GM23338 (cell line): Measurements from ENCODE around the gene ZNF225. TPM values are rescaled to one million over a fixed set of nuclear protein-coding genes. Genes with fewer than 3 reads are reported as not detected.

ENCODE experiments used
- ATAC-seq: fragments of 200-7000 bp; cut with Tn5 transposase; 3 replicates; pipeline ENCODE4 v1.9.1; 2020
- DNase-seq: peaks from one replicate; pipeline ENCODE4 v3.0.0-alpha.2; 2015; ENCODE audit warnings: low spot score
- H2AFZ ChIP-seq: fragments of 200-600 bp; sonication (generic); 2 replicates; pipeline ENCODE4 v1.8.0; 2016; ENCODE audit warnings: antibody characterized with exemption, mild to moderate bottlenecking, moderate library complexity
- H3F3A ChIP-seq: fragments of 200-600 bp; sonication (generic); replicated peaks from 2 replicates; pipeline ENCODE4 v1.8.0; 2017; ENCODE audit warnings: antibody characterized with exemption, mixed run types, low read depth
- H3K27ac ChIP-seq: fragments of 200-600 bp; sonication (generic); 2 replicates; pipeline ENCODE4 v1.6.1; 2016; ENCODE audit warnings: low read depth
- H3K27me3 ChIP-seq: fragments of 200-600 bp; sonication (generic); 2 replicates; pipeline ENCODE4 v1.8.0; 2016; ENCODE audit warnings: mild to moderate bottlenecking, mixed run types, moderate library complexity; ENCODE audit not compliant: insufficient read depth
- H3K36me3 ChIP-seq: fragments of 200-600 bp; sonication (generic); 2 replicates; pipeline ENCODE4 v1.8.0; 2016; ENCODE audit warnings: mild to moderate bottlenecking; ENCODE audit not compliant: insufficient read depth
- H3K4me1 ChIP-seq: fragments of 200-600 bp; sonication (generic); 2 replicates; pipeline ENCODE4 v1.8.0; 2016; ENCODE audit warnings: mild to moderate bottlenecking, moderate library complexity; ENCODE audit not compliant: insufficient read depth
- H3K4me2 ChIP-seq: fragments of 200-600 bp; sonication (generic); 2 replicates; pipeline ENCODE4 v1.7.1; 2017; ENCODE audit warnings: mixed run types
- H3K4me3 ChIP-seq: fragments of 200-600 bp; sonication (generic); 2 replicates; pipeline ENCODE4 v1.6.1; 2016; ENCODE audit warnings: mixed run types
- H3K79me2 ChIP-seq: fragments of 200-600 bp; sonication (generic); replicated peaks from 2 replicates; pipeline ENCODE4 v1.8.0; 2017; ENCODE audit warnings: mild to moderate bottlenecking; ENCODE audit not compliant: insufficient read depth
- H3K9me2 ChIP-seq: fragments of 200-600 bp; sonication (generic); 2 replicates; pipeline ENCODE4 v1.8.0; 2017; ENCODE audit not compliant: insufficient read depth
- H4K20me1 ChIP-seq: fragments of 200-600 bp; sonication (generic); replicated peaks from 2 replicates; pipeline ENCODE4 v1.8.0; 2017; ENCODE audit warnings: mild to moderate bottlenecking; ENCODE audit not compliant: insufficient read depth
- H3K27ac Mint-ChIP-seq: 2 replicates; pipeline ENCODE4 v1.8.0; 2020; ENCODE audit warnings: inconsistent platforms, mild to moderate bottlenecking, moderate library complexity, mixed read lengths
- H3K27me3 Mint-ChIP-seq: 3 replicates; pipeline ENCODE4 v1.8.0; 2022; ENCODE audit warnings: low read depth, mild to moderate bottlenecking, moderate library complexity, mixed read lengths, inconsistent platforms; ENCODE audit not compliant: insufficient read depth, poor library complexity
- H3K36me3 Mint-ChIP-seq: 3 replicates; pipeline ENCODE4 v1.8.0; 2021; ENCODE audit warnings: low read depth, mild to moderate bottlenecking, inconsistent platforms, moderate library complexity, mixed read lengths
- H3K4me1 Mint-ChIP-seq: 3 replicates; pipeline ENCODE4 v1.8.0; 2020; ENCODE audit warnings: mild to moderate bottlenecking, inconsistent platforms, mixed read lengths
- H3K4me3 Mint-ChIP-seq: 3 replicates; pipeline ENCODE4 v1.8.0; 2021; ENCODE audit warnings: moderate library complexity, mild to moderate bottlenecking, inconsistent platforms, mixed read lengths
- H3K9me3 Mint-ChIP-seq: 3 replicates; pipeline ENCODE4 v1.8.0; 2020; ENCODE audit warnings: moderate library complexity, mild to moderate bottlenecking, inconsistent platforms, mixed read lengths
- CREB1 ChIP-seq: fragments of 250-450 bp; sonication (Bioruptor Pico); IDR thresholded peaks from 2 replicates; pipeline ENCODE4 v1.5.0; 2020; ENCODE audit warnings: low read depth, mild to moderate bottlenecking, moderate library complexity
- EZH2 ChIP-seq: fragments of 200-600 bp; sonication (generic); IDR thresholded peaks from one replicate; pipeline ENCODE4 v1.8.0; 2017; ENCODE audit warnings: antibody characterized with exemption, mild to moderate bottlenecking, low read depth; ENCODE audit not compliant: unreplicated experiment
- EZH2phosphoT487 ChIP-seq: fragments of 200-600 bp; sonication (generic); IDR thresholded peaks from one replicate; pipeline ENCODE4 v1.8.1; 2018; ENCODE audit warnings: antibody characterized with exemption; ENCODE audit not compliant: unreplicated experiment
- JUNB ChIP-seq: IDR thresholded peaks from one replicate; pipeline ENCODE4 v1.6.1; 2016; ENCODE audit warnings: antibody characterized with exemption; ENCODE audit not compliant: unreplicated experiment
- NANOG ChIP-seq: IDR thresholded peaks from 2 replicates; pipeline ENCODE4 v1.6.1; 2016; ENCODE audit warnings: antibody characterized with exemption, borderline replicate concordance
- POLR2AphosphoS5 ChIP-seq: IDR thresholded peaks from 2 replicates; pipeline ENCODE4 v1.6.1; 2016; ENCODE audit warnings: antibody characterized with exemption, low read depth
- STAT1 ChIP-seq: IDR thresholded peaks from one replicate; pipeline ENCODE4 v1.6.1; 2016; ENCODE audit warnings: antibody characterized with exemption; ENCODE audit not compliant: unreplicated experiment
- ZNF114 ChIP-seq: fragments of 250-450 bp; sonication (Bioruptor Pico); IDR thresholded peaks from 2 replicates; pipeline ENCODE4 v1.5.0; 2020; ENCODE audit warnings: mild to moderate bottlenecking, moderate library complexity
- ZNF331 ChIP-seq: fragments of 250-450 bp; sonication (Bioruptor Pico); IDR thresholded peaks from 2 replicates; pipeline ENCODE4 v1.5.0; 2020; ENCODE audit warnings: low read depth, mild to moderate bottlenecking, moderate library complexity
- ZNF462 ChIP-seq: fragments of 250-450 bp; sonication (Bioruptor Pico); IDR thresholded peaks from 2 replicates; pipeline ENCODE4 v1.5.0; 2020; ENCODE audit warnings: mild to moderate bottlenecking, moderate library complexity
- polyA plus RNA-seq: library from polyadenylated mRNA; unstranded; fragments of >200 nt; fragmentation: Nextera tagmentation; extraction: Ambion mirVana; gene quantifications from 2 replicates; pipeline ENCODE4 v1.2.1, GENCODE V29; 2016
- total RNA-seq: library from RNA; depleted of rRNA; stranded (reverse); fragments of >200 nt; shearing (Covaris generic); gene quantifications from 2 replicates; pipeline ENCODE4 v1.2.3, GENCODE V29; 2014
- TF ChIP-seq, protein P1 (sequence below): IDR thresholded peaks from one replicate; pipeline ENCODE4 v1.6.1; 2018; ENCODE audit warnings: antibody characterized with exemption; ENCODE audit not compliant: unreplicated experiment
- TF ChIP-seq, protein P2 (sequence below): IDR thresholded peaks from 2 replicates; pipeline ENCODE4 v1.6.1; 2016; ENCODE audit warnings: antibody characterized with exemption

The ZNF225 gene
- total and polyA plus RNA-seq, 2 experiments from 2014 or later, result 1.8 to 4.8 TPM

- TF ChIP-seq, protein P1, sequence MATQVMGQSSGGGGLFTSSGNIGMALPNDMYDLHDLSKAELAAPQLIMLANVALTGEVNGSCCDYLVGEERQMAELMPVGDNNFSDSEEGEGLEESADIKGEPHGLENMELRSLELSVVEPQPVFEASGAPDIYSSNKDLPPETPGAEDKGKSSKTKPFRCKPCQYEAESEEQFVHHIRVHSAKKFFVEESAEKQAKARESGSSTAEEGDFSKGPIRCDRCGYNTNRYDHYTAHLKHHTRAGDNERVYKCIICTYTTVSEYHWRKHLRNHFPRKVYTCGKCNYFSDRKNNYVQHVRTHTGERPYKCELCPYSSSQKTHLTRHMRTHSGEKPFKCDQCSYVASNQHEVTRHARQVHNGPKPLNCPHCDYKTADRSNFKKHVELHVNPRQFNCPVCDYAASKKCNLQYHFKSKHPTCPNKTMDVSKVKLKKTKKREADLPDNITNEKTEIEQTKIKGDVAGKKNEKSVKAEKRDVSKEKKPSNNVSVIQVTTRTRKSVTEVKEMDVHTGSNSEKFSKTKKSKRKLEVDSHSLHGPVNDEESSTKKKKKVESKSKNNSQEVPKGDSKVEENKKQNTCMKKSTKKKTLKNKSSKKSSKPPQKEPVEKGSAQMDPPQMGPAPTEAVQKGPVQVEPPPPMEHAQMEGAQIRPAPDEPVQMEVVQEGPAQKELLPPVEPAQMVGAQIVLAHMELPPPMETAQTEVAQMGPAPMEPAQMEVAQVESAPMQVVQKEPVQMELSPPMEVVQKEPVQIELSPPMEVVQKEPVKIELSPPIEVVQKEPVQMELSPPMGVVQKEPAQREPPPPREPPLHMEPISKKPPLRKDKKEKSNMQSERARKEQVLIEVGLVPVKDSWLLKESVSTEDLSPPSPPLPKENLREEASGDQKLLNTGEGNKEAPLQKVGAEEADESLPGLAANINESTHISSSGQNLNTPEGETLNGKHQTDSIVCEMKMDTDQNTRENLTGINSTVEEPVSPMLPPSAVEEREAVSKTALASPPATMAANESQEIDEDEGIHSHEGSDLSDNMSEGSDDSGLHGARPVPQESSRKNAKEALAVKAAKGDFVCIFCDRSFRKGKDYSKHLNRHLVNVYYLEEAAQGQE, result no peak
- TF ChIP-seq POLR2AphosphoS5 (no peak), JUNB (no peak), ZNF331 (CRISPR knock-in tag) (no peak), ZNF114 (CRISPR knock-in tag) (no peak), EZH2 (no peak), EZH2phosphoT487 (no peak), CREB1 (CRISPR knock-in tag) (no peak), STAT1 (no peak), NANOG (no peak)
Measured at GRCh38 chr19:44076325-44076724, 36.9 kb upstream of the ZNF225 start (continued).

GRCh38 chr19:44092108-44092507 lies 21.1 kb upstream of the ZNF225 start:
- Histone ChIP-seq H3K4me3 (no peak overlapping the region), H3K4me2 (no peak overlapping the region), H3K9me2 (no peaks in the 10 kb centered on the region), H3K79me2 (peaks cover 19% of the 10 kb centered on the region), H3K27me3 (no peaks in the 10 kb centered on the region), H3K27ac (no peak overlapping the region), H3F3A (no peaks in the 10 kb centered on the region), H3K36me3 (no peaks in the 10 kb centered on the region), H2AFZ (no peak overlapping the region), H4K20me1 (no peaks in the 10 kb centered on the region), H3K4me1 (no peaks in the 10 kb centered on the region)
- DNase-seq, result no peak
- Mint-ChIP-seq H3K27ac (no peak overlapping the region), H3K9me3 (no peaks in the 10 kb centered on the region), H3K27me3 (peaks cover 6% of the 10 kb centered on the region), H3K4me3 (no peak overlapping the region), H3K36me3 (no peaks in the 10 kb centered on the region), H3K4me1 (peaks cover 4% of the 10 kb centered on the region; the same call in 1 of the 3 replicates)
- no peak for ATAC-seq
- no peak for TF ChIP-seq STAT1
- TF ChIP-seq POLR2AphosphoS5, result no peak
- TF ChIP-seq ZNF462 (CRISPR knock-in tag), result no peak
- no peak for TF ChIP-seq EZH2
- no peak for TF ChIP-seq ZNF114 (CRISPR knock-in tag)
- TF ChIP-seq, protein P2, sequence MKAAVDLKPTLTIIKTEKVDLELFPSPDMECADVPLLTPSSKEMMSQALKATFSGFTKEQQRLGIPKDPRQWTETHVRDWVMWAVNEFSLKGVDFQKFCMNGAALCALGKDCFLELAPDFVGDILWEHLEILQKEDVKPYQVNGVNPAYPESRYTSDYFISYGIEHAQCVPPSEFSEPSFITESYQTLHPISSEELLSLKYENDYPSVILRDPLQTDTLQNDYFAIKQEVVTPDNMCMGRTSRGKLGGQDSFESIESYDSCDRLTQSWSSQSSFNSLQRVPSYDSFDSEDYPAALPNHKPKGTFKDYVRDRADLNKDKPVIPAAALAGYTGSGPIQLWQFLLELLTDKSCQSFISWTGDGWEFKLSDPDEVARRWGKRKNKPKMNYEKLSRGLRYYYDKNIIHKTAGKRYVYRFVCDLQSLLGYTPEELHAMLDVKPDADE, result no peak
- TF ChIP-seq JUNB, result no peak
- TF ChIP-seq CREB1 (CRISPR knock-in tag), result no peak
- no peak for TF ChIP-seq NANOG
